NCI-H1048 (cell line): Measurements from ENCODE around the gene LENG8.
"Not testable (repeated sequence)": the region's sequence is repeated elsewhere in the genome, so short reads cannot be mapped to it uniquely, and the experiment has no call there.

Source experiments
- DNase-seq: peaks from one replicate; lab custom pipeline; 2025; lab: John Stamatoyannopoulos, UW

LENG8 gene

GRCh38 chr19:54461613-54462012 lies 12.6 kb downstream of the LENG8 start:
- no peak for DNase-seq

GRCh38 chr19:54462047-54462654 lies 13.2 kb downstream of the LENG8 start:
- DNase-seq = no peak

- DNase-seq = no peak
Measured at GRCh38 chr19:54462655-54463530, 13.9 kb downstream of the LENG8 start.

- peak; percentile 97 for DNase-seq
Measured at GRCh38 chr19:54463531-54464043, 14.6 kb downstream of the LENG8 start, which contains the start of gene LENG9. Gene LENG9 (minus strand): TSS chr19:54463778. CDS start chr19:54463526, 252 bp downstream.

- peak; percentile 97 for DNase-seq
Measured at GRCh38 chr19:54464044-54464629, 15.1 kb downstream of the LENG8 start.

- peak; percentile 32 for DNase-seq
Measured at GRCh38 chr19:54464630-54465425, 15.8 kb downstream of the LENG8 start.

GRCh38 chr19:54465426-54466109 lies 16.6 kb downstream of the LENG8 start:
- DNase-seq = no peak

- DNase-seq = not testable (repeated sequence)
Measured at GRCh38 chr19:54466110-54466480, 17.1 kb downstream of the LENG8 start.

GRCh38 chr19:54469496-54469934 lies 20.5 kb downstream of the LENG8 start:
- no peak for DNase-seq

- DNase-seq = no peak
Measured at GRCh38 chr19:54470276-54470887, 21.4 kb downstream of the LENG8 start.

- no peak for DNase-seq
Measured at GRCh38 chr19:54470991-54471782, 22.2 kb downstream of the LENG8 start.

- no peak for DNase-seq
Measured at GRCh38 chr19:54473071-54473891, 24.3 kb downstream of the LENG8 start, which contains the start of gene CDC42EP5. Gene CDC42EP5 (minus strand): TSS chr19:54473296. CDS start chr19:54465547, 7,749 bp downstream.

GRCh38 chr19:54473892-54474372 lies 24.9 kb downstream of the LENG8 start:
- DNase-seq = no peak

GRCh38 chr19:54475706-54476105 lies 26.7 kb downstream of the LENG8 start:
- DNase-seq = no peak

GRCh38 chr19:54477650-54478049 lies 28.7 kb downstream of the LENG8 start:
- DNase-seq = no peak

- no peak for DNase-seq
Measured at GRCh38 chr19:54478677-54479266, 29.8 kb downstream of the LENG8 start.

GRCh38 chr19:54480051-54480450 lies 31.1 kb downstream of the LENG8 start:
- DNase-seq = no peak

- peak; percentile 15 for DNase-seq
Measured at GRCh38 chr19:54481326-54481930, 32.4 kb downstream of the LENG8 start.
